GM19351 (cell line): ENCODE results near the gene UQCRC2.
"Not testable (repeated sequence)": the region's sequence is repeated elsewhere in the genome, so short reads cannot be mapped to it uniquely, and the experiment has no call there.

Source experiments
- ATAC-seq: cut with Tn5 transposase; IDR thresholded peaks from one replicate; pipeline ENCODE4 v1.9.1; 2021; ENCODE audit warnings: mild to moderate bottlenecking, moderate library complexity; ENCODE audit not compliant: unreplicated experiment

The UQCRC2 gene

DNA sequence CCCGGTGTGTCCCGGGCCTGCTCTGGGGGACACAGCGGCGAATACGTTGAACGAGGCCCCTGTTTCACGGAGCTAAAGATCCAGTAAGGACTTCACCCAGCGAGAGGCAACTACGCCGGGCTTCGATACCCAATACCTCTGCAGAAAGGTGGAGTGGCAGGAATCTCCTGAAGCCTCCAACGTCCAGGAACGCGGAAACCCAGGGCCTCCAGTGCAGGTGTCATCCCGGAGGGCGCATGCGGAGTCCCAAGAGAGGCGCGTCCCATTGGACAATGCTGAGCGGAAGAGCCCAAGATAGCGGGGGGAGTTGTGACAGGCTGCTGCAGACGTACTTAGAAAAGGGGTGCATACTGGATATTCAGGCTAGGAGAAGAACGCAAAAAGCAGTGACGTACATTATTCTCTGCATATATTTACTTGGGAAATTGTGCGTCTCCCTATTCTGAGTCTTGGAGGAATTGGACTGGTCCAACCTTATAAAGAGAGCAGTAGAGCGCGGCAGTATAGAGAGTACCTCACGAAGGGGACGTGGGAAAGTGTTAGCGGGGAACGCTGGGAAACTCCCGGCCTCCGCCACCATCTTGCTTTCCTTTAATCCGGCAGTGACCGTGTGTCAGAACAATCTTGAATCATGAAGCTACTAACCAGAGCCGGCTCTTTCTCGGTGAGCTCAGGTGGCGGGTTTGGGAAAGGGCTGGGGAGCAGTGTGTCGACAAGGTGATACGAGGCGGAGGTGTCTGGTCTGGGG is at the start of gene UQCRC2:
Gene UQCRC2, plus strand, starts transcription at position 569 of the 748 bp plus-strand sequence. Its CDS starts 63 bp downstream, at position 632.
- ATAC-seq, result peak; percentile 78

DNA sequence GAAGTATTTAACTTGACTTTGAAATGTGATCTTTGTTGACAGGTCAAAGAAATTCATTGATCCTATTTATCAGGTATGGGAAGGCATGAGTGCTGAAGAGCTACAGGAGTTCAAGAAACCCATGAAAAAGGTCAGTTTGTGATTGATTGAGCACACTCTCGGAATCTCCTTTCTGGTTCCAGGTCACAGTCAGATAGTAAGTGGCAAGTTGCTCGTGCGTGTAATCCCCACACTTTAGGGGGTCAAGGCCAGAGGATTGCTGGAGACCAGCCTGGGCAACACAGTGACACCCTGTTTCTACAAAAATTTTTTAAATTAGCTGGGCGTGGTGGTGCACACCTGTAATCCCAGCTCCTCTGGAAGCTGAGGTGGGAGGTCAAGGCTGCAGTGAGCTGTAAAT is 20.5 kb upstream of the UQCRC2 start:
- ATAC-seq, result not testable (repeated sequence)

DNA sequence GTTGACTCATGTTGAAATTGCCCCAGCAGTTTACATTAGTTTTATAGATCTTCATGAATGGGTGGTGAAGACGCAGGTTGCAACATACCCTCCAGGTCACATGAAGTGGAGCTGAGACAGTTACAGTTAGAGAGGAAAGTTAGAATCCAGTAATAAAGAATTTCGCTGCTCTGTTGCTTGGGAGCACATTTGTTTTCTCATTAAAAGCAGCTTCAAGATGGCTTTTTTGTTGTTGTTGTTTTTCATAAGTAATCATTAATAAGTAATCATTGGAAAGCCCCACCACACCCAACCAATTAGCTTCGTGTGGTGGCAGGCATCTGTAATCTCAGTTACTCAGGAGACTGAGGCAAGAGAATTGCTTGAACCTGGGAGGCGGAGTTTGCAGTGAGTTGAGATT is 19.8 kb upstream of the UQCRC2 start:
- ATAC-seq, result not testable (repeated sequence)

DNA sequence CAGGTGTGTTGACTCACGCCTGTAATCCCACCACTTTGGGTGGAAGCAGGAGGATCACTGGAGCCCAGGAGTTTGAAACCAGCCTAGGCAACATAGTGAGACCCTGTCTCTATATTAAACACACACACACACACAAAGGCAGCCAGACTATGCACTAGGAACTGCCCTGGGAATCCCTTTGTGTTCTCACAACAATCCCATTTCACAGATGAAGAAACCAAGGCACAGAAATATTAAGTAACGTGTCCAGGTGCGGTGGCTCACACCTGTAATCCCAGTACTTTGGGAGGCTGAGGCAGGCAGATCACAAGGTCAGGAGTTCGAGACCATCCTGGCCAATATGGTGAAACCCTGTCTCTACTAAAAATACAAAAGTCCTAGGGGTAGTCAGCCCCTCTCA is 19.4 kb upstream of the UQCRC2 start:
- ATAC-seq, result not testable (repeated sequence)

DNA sequence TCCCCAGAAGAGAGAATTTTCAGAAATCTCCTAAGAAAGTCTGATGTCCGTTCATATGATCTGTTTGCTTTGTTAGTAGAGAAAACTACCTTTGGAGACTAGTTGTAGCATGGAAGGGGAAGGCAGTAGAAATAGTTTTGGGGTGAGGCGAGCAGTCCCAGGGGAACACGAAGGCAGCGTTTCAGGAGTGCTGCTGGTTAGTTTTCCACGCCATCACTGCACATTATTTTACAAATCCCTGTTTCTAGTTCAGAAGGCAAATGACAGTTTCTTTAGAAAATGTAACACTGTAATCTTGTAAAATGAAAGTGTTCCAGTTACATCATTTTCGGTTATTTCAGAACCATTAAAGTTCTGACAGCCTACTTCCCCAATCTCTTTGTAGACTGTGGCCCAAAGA is 16.9 kb upstream of the UQCRC2 start:
- ATAC-seq, result not testable (repeated sequence)

DNA sequence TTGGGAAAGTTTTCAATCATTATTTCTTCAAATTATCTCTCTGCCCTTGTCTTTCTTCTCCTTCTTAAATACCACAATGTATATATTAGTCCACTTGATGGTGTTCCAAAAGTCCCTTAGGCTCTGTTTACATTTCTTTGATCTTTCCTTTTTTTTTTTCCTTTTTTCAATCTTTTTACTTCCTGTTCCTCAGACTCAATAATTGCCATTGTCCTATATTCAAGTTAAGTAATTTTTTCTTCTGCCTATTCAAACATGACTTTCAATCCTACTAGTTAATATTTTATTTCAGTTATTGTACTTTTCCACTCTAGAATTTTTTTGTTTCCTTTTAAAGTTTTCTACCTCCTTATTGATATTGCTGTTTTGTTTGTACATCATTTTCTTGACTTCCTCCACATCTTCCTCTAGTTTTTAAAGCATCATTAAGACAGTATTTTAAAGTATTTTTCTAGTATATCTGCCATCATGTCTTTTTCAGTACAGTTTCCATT is 15.8 kb upstream of the UQCRC2 start:
- ATAC-seq, result no peak

DNA sequence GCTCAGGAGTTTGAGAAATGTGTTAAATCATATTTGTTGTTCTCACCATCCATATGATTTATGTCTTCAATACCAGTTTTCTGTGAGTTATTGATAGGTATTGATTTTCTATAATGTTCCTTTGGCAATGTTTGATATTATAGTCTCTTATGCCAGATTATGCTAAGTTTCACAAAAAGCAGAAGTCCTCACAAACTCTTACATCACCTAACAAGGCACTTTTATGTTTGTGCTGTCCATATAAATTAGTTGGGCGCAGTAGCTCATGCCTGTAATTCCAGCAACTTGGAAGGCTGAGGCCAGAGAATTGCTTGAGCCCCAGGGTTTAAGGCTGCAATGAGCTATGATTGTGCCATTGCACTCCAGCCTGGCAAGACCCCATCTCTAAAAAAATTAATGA is 12.6 kb upstream of the UQCRC2 start:
- ATAC-seq, result no peak

DNA sequence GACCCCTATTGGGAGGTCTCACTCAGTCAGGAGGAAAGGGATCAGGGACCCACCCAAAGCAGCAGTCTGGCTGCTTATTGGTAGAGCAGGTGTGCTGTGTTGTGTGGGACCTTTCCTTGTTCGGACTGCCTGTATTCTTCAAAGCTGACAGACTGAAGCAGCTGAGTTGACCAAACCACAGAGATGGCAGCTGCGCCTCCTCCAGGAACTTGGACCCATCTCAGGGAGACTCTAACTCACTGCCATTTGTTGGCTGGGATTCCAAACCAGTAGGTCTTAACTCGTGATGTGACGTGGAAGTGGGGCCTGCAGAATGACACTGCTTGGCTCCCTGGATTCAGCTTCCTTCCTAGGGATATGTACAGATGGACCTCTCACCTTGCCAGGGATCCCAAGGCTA is 9.6 kb upstream of the UQCRC2 start:
- no peak for ATAC-seq

DNA sequence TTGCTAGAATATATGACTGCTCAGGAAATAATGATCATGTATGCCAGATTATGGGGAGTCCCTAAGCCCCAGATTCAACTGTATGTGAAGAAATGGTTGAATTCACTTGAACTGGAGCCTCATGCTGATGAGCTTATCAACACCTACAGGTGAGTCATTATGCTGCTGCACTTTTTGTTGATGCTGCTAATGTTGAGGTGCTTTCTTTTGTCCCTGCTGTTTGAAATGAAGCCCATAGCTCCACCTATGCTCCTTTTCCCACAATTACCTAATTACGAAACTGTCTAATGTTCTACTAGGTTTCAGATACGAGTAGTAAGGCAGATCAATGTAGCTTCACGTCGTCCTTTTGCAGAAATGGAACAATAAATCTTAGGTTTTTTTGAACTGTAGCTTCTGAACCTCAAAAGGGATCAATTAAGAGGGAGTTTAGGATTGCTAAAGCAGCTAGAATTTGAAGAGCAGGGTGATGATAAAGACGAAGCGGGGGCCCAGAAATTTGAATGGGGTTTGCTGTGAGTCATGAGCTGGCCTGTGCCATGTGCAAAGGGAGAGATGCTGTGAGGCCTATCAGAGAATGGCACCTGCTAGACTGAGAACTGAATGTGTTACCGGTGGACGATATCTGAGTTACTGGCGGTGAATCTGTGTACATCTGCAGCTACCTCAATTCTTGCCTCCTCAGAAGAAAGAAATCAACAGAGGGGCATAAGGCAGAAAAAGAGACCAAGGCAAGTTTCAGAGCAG is 6.1 kb upstream of the UQCRC2 start:
- ATAC-seq, result peak; percentile 55

DNA sequence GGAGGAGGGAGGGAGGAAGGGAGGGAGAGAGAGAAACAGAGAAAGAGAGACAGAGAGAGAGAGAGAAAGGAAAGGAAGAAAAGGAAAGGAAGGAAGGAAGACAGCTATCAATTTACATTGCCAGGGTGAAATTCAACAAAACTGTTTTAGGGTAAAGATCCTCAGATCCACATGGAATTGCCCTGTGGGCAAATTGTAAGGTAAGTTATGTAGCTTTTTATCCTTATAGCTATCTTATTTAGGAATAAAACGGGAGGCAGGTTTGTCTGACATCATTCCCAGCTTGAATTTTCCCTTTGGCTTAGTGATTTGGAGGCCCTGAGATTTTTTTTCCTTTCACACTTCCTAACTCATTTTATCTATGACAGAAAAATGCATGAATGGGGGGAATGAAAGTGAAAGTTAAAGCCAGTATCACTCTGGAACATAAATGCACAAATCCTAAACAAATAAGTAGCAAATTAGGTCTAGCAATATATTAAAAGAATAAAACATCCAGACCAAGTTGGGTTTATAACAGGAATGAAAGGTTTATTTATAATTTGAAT is 3.4 kb upstream of the UQCRC2 start:
- no peak for ATAC-seq

DNA sequence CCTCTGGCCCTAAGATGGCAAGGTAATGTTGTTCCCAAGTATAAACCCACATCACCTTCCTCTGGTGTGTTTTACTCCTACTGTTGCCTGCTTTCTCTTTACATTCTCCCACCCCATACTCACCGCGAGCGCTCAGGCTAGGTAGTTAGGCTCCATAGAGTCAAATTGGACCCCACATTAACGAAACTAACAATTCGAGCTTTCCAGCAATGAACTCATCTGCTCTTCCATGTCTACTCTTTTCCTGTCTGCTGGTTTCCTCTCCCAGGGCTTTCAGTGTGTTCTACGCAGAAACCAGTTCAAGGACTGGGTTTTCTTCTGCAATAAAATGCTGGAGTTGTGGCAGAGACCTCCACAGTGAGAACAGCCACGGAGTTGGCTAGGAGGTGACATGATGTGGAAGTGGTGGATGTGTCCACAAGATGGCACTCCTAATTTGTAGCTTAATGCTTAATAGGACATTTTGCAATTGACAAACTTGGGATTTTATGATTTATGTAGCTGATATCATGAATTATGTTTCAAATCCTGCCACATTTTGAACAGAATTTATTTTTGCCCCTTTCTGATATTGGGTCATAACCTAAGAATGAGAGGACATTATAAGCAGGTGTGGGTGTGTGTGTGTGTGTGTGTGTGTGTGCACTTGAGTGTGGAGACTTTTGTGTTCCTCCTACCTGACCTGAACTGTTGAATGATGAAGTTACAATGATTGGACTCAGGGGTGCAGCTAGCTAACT is 2.2 kb upstream of the UQCRC2 start:
- ATAC-seq, result no peak

DNA sequence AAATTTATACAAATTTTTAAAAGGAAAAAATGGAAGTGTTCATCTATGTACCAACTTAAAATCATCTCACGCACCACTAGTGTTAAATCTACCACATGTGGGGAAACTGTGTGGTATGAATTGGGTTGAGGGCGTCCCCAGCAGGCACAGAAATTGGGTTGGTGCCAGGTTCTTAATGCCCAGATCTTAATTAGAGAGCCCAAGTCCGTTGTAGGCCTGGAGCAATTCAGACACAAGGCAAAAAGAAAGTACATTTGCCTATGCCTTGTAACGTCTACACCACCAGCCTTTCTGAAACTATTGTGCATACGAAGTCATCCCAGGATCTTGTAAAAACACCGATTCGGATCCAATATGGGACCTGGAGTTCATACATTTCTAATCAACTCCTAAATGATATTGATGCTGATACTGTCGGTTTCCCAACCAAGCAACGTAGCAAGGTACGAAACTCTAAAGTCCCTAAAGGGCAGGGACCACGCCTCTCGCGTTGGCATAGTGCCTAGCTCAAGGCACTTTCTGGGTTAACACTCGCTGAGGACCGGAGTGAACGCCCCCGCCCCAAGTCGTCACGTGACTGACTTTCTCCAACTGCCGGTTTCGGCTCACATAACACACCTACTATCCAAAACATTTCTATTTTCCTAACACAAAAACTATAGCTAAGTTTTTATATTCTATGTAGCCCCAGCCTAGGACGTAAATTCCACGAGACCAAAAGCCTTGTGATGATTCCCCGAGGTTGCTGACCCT is 945 bp upstream of the UQCRC2 start:
- ATAC-seq, result peak; percentile 46

DNA sequence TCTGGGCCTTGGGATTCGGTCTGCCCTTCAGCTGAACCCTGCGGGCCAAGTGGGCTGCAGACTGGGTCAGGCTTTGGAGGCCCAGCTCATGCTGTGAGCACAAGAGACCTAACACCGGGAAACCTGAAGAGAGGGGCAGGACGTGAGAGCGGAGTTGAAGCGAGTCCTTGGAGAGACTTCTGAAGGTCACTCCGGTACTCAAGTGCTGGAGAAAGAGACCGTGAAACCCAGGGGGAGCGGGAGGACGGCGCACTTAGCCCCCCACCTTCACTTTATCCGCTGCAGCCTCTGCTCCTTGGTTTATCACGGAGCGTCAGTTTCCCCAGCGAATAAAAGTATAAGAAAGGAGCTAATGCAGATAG is 361 bp downstream of the UQCRC2 start:
- peak; percentile 24 for ATAC-seq

DNA sequence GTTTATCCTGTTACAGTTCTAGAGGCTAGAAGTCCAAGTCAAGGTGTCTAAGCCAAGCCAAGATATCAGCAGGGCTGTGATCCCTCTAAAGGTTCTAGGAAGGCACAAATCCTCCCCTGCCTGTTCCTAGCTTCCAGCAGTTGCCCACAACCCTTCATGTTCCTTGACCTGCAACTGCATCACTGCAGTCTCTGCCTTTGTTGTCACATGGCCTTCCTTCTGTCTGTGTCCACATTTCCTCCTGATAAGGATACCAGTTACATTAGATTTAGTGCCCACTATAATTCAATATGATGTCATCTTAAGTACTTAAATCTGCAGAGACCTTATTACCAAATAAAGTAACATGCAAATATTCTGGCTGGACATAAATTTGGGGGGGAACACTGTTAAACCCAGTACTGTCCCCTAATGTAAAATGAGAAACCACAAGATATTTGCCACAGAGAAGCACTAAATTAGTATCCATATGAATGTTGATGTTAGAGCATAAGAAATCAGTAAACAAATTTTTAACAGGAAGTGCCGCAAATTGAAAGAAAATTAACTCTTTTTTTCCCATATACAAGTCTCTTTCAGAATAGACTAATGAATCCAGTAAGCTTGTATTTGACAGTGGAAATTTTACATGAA is 4.7 kb downstream of the UQCRC2 start:
- ATAC-seq, result no peak

DNA sequence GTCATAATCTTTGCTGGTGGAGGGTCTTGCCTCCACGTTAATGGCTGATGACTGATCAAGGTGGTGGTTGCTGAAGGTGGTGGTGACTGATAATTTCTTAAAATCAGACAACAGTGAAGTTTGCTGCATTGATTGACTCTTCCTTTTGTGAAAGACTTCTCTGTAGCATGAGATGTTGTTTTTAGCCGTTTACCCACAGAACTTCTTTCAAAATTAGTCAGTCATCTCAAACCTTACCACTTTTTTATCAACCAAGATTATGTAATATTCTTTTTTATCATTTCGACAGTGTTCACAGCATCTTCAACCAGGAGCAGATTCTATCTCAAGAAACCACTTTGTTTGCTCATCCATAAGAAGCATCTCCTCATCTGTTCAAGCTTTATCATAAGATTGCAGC is 5.9 kb downstream of the UQCRC2 start:
- no peak for ATAC-seq

DNA sequence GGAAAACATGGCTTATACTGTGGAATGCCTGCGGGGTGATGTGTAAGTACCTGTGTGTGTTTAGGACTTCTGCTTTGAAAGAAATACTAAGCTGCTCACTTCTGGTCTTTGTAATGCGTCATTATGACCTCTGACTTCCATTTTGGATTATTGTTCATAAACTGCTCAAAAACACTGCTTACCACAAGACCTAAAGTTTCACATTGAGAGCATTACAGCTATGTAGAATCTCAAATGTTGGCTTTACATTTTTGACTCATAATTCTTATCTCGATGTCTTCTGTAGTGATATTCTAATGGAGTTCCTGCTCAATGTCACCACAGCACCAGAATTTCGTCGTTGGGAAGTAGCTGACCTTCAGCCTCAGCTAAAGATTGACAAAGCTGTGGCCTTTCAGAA is 9.3 kb downstream of the UQCRC2 start:
- no peak for ATAC-seq

DNA sequence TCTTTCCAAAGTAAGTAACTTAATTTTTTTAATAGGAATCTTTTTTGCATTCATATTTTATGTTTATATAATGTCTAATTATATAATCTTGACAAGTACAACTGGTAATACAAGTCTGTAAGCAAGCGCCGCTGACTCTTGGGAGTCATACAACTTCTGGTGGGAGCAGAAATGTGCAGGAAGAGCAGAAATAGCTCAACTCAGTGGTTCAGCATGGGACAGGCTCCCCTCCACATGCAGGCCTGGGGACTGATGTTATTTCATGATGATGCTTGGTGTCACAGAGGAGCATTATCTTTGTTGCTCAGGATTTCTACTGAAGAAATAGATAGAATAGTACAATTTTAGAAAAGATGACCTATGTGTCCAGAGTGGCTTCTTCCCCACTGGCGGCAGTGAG is 10.7 kb downstream of the UQCRC2 start:
- ATAC-seq, result no peak

DNA sequence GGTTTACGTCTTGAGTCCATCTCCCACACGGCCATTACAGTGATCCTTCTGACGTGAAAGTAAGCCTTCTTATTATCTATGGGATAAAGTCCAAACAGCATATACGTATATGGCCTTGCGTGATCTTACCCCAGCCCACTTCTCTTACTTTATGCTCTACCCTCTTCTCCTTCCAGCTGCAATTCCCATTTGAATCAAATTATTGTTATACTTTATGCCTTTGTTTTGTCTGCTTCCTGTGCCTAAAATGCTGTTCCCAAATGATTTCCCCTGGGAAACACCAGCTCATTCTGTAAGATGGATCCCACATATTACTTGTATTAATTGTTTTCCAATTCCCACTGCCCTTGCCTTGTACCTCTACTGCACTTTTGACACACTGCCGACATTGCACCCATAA is 11.2 kb downstream of the UQCRC2 start:
- no peak for ATAC-seq

DNA sequence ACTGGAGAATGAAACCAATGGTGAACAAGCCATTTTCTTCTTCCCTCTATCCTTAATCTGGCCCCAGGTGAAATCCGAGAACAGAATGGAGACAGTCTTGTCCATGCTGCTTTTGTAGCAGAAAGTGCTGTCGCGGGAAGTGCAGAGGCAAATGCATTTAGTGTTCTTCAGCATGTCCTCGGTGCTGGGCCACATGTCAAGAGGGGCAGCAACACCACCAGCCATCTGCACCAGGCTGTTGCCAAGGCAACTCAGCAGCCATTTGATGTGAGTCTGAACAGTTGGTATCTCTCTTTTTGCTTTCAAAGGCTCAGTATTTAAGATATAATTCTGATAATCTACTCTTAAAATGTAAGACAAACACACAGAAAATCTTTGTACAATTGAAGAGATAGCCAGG is 18.7 kb downstream of the UQCRC2 start:
- no peak for ATAC-seq

DNA sequence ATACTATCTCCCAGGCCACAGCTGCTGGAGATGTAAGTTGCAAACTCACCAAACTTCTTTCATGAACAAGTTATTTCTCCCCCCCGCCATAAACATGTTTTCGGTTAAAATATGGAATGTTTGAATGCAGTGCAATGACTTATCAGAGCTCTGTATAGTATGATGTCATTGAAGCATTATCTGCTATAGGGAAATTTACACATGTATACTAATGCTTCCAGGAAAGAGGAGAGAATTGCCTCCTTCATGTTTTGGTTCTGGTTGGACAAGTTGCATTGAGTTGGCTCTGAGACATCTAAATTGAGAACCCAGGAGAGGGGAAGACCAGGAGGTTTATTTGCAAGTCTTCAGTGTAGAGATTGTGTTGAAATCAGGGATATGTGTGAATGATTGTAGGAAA is 20.8 kb downstream of the UQCRC2 start:
- ATAC-seq, result no peak
